Measurements from ENCODE around the gene AZIN2.
"Not testable (repeated sequence)": the region's sequence is repeated elsewhere in the genome, so short reads cannot be mapped to it uniquely, and the experiment has no call there.

The AZIN2 gene

DNA sequence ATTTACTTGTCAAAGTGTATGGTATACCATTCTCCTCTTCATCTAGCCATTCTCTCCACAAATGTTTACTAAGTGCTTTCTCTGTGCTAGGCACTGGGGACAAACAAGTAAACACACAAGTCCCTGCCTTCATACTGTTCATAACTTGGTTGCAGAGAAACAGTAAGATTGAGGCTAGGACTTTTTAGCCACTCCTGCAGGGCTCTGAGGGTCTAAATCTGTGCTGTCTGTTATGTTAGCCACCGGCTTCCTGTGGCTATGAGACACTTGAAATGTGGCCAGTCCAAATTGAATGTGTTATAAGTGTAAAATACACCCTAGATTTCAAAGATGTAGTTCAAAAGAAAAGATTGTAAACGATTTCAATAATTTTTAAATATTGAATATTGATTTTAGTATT, 50.2 kb downstream of the AZIN2 start:
- DNase-seq = no peak

DNA sequence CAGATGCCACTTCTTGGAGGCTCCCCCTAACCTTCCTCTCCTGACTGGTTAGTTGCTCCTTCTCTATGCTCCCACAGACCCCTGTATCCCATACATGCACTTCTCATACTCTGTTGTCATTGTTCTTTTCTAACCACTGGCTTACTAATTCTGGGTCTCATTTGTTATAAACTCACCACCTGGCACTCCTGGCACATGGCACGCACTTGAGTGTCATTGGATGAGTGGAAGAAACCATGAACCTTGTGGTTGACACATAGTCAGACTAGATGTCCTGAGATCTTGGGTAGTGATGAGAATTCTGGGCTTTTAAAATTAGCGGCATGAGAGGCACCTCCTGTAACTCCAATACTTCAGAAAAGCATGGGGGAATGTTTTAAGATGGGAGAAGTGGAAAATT, 51.6 kb downstream of the AZIN2 start:
- no peak for DNase-seq

DNA sequence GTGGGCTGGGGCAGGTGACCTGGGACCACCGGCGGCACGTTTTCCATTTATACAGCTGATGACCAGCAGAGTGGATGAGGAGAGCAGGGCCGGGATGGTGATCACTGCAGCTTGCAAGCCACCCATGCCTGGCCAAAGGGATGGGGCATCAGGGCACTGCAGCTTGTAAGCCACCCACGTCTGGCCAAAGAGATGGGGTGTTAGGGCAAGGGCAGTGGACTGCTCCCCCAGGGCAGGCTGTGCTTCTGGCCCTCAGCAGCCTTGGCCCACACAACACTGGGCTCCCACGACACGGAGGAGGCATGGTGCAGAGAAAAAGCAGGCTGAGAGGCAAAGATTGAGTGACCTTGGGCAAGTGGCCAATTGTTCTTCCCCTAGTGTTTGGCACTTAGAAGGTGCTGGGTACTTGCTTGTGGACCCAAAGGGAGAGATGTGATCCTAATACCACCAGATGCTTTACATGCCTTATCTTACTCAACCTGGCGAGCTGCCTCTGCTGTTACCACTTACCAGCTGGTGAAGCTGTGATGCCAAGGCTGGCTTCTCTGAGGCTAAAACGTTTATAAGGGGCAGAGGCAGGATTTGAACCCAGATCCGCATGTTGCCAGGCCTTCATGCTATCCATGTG, 52.6 kb downstream of the AZIN2 start:
- no peak for DNase-seq

DNA sequence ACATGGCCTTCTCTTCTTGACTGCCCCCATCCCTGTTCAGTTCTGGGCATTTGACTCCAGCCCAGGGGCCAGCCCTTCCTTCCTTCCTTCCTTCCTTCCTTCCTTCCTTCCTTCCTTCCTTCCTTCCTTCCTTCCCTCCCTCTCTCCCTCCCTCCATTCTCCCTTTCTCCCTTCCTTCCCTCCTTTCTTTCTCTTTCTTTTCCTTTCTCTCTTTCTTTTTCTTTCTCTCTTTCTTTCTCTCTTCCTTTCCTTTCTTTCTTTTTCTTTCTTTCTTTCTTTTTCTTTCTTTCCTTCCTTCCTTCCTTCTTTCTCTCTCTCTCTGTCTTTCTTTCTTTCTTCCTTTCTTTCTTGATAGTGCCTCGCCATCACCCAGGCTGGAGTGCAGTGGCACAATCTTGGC, 55.1 kb downstream of the AZIN2 start:
- not testable (repeated sequence) for DNase-seq

DNA sequence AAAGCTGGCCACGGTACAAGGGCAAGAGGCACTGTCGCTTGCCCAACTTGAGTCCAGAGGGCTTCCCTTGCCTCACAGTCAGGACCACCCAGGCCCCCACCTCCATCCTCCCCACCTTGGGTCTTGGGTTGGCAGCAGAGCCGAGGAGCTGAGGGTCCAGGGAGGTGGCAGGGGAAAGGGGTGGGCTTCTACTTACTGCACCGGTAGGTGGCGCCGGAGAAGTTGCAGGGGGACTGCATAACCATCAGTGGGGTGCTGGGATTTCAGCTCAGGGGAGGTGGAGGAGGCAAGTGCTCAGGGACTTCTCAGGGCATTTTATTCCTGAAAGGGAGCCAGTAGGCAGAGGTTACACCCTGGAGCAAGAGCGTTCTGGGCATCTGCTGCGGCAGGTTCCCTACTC, 56.8 kb downstream of the AZIN2 start:
- no peak for DNase-seq

DNA sequence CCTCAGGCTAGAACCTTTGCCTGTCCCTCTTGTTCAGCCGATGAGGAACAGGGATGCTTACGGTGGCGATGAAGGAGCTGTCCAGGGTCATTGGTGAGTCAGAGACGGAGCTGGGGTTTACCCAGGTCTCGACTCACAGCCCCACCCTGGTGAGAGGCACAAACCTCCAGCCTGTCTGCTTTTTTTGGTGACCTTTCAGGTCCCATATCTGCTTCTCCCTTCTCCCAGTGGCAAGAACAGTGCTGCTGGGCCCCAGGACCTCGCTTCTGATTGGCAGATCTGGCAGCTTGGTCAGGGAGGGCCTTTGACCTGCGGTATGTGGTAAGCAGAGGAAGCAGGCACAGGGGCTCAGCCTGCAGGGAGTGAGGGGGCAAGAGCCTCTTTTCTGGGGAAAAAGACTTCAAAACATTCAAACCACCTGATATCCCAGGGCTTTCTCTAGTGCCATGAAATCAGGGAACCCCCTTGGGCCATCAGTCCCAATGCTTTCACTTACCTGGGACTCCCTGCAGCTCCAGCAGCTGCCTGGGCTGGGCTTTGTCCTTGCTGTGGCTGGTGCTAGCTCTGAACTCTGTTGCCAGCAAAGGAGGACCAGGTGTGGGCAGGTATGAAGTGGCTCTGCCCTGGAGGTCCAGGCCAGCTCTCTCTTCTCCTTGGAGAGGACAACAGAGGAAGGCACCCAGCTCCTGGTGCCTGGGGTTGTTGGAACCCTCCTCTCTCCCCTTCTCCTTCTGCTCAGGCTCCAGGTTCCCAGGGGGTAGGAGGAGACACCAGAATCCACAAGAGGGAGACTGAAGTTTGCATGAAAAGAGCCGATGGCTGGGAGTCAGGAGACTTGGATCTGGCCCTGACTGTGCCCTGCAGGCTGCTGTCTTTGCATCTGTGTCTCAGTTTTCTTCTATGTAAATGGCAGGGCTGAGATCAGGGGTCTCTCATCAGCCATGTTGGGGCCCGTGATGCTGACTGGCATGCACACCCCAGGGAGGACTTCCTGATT, 59.5 kb downstream of the AZIN2 start:
- peak; percentile 29 for DNase-seq

DNA sequence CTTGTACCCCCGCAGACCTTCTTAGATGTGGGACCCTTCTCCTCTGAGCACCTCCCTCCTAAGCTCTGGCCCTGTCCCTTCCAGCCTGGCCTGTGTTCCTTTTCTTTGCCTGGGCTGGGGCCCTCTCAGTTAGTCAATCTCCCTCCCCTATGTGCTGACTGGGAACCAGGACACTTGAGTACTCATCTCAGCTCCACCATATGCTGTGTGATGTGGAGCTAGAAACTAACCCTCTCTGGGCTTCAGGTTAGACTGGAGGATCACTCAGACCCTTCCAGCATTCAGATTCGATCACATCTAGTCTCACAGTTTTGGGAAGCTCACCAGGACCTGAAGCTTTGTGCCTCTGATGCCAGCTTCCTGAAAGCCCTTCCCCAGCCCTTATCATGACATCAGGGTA, 60.3 kb downstream of the AZIN2 start:
- DNase-seq = no peak

DNA sequence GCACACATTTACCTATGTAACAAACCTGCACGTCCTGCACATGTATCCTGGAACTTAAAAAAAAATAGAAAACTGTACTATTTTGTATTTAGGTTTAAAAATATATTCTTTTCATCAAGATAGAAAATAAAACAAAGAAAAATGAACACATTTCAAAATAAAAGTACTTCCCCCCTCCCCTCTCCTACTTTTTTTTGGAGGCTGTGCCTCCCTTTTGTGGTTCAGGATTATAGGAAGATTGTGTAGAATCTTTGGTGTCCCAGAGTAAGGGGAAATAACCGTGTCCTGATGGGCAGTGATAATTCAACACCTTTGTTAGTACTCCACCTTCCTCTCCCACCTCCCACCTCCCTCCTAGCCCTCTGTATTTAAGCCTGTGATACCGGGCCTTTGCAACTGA, 60.8 kb downstream of the AZIN2 start:
- no peak for DNase-seq

DNA sequence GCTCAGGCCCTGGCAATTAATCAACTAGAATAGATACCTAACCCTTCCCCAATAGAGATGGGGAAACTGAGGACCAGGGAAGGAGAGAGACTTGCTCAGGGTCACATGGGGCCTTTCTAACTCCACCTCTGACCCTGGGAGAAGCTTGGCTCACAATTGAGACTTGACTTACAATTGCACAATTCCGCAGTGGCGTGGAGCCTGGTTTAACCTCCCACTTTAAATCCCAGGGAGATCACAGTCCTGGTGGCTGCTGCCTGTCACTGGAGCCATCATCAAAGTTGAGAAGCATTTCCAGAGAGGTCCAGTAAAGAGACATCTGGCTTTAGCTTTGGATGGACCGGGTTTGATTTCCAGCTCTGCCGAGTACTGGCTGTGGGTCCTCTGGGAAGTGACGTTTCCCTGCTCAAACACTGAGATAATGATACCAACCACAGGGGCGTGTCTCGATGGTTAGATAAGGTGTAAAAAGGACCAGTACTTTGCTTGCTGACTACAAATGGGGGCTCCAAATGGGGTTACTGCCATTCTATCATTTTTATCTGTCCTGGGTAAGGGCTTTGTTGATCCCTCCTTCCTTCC, 61.6 kb downstream of the AZIN2 start:
- DNase-seq = no peak

DNA sequence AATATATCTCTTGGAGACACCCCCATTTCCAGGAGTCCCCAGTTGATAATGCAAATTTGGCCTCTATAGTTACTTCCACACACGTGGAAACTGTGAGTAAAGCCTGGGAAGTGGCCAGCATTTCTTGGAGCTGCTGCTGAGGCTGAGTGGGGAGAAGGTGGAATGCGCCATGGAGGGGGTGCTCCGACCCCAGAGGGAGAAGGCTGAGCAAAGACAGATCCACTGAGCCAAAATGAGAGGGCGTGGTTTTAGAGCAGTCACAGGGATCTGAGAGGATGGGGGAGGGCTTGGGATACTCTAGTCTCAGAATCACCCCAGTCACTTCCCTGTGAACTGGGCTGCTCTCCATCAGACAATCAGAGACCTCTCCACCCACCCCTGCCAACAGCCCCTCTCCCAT, 62.2 kb downstream of the AZIN2 start:
- no peak for DNase-seq

DNA sequence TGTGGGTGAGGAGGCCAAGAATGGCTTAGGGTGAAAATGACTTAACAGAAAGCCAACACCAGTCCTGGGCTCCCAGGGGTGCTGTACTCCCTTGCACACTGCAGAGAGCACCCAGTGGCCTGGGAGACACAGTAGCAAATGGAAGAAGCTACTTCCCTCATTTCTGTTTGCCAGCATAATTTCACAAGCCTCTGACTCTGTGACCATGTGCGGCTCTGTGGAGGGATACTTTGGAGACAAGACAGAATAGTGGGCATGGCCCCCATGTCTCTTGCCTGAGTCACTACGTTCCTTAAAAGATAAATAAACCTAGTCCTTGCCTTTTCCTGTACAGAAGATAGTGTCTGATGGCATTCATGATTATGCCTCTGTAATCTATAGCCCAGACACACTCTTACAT, 62.7 kb downstream of the AZIN2 start:
- no peak for DNase-seq

DNA sequence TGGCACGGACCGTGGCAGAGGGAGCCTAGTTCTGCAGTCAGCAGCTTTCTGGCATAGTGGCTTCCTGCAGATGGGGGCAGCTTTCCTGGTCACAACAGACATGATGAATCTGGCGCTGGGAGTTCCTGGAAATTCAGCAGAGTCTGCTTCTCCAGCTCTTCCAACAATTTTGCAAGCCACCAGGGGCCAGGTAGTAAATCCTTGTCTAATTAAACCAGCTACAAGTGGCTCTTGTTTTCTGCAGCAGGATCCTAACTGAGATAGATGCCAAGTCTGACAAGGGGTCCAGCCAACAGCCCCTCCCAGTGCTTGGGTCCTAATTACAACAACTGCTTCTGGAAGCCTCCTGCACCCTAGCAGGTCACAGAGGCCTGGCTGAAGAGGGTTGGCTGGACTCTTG, 65.0 kb downstream of the AZIN2 start:
- DNase-seq = no peak

DNA sequence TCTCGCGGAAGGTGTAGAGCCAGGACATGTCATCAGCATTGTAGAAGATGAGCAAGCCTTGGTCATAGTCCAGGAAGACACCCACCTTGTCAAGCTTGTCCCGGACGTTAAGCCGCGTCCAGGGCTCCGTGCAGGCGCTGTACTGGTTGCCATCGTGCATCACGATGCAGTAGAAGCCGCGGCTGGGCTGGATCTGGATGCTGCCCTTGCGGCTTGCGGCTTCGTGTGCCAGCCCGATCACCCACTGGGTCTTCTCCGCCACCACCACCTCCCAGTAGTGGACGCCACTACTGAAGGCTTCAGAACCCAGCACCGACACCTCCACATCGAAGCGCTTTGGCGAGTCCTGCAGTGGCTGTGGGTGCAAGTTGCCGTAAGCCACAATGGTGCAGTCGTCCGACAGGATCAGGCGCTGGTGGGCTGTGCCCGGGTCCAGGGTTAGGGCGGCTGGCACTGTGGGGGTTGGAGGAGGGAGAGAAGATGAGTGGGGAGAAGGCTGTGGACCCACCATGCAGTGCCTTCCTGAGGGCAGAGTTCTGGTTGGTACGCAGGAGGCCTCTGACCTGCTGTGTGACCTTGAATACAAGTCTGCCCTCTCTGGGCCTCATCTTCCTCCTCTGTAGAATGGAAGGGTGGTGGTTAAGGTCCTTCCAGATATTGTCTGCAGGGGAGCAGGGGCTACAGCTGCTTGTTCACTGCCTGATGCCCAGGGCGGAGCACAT, 66.5 kb downstream of the AZIN2 start:
- no peak for DNase-seq

DNA sequence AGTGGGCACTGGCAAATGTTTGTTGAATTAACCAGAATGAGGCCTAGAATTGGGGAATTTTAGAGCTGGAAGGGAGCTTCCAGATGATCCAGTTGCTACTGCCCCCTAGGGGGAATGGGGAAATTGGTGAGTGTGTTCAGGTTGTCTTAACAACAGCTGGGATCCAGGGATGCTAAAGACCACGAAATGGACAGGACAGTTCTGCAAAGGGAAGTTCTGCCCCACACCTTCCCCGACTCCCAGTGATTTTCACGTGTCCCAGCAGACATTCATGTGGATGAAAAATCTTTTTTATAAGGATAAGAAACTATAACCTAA, 67.0 kb downstream of the AZIN2 start:
- no peak for DNase-seq

DNA sequence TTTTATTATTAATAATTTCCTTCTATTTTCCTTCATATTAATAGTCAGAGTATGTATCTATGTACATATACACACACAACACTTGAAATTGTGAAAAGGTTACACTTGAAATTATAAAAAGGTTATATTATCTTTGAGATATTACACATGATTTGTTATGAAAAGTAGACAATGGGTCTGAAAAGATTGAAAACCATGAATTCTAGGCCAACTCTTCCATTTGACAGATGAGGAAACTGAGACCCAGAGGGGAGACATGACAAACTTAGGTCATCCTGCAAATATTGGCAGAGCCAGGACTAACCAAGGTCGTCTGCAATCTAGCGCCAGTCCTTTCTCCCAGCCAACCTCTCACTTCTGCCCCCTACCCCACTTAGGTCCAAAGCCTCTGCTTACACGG, 67.7 kb downstream of the AZIN2 start:
- DNase-seq = no peak

DNA sequence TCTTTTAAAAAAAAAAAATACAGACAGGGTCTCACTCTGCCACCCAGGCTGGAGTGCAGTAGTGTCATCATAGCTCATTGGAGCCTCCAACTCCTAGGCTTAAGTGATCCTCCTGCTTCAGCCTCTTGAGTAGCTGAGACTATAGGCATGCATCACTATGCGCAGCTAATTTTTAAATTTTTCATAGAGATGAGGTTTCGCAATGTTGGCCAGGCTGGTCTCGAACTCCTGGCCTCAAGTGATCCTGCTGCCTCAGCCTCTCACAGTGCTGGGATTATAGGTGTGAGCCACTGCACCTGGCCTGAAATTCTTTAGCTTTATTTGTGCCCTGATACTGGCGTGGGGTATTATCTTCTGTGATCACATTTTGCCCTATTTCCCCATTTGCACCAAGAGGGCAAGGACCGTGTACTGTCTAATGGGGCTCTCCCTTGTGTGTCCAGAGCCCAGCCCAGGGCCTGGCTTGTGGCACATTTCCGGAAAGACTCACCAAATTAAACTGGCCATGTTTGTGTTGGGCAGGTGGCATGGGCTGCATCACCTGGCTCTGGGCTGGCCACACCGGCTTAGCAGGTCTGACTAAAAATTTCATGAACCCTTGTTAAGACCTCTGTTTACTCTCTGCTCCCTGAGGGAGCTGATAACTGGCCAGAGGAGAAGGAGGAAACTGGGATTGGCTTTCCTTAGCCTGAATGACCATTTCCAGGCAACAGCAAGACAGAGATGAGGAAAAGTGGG, 68.7 kb downstream of the AZIN2 start:
- no peak for DNase-seq

DNA sequence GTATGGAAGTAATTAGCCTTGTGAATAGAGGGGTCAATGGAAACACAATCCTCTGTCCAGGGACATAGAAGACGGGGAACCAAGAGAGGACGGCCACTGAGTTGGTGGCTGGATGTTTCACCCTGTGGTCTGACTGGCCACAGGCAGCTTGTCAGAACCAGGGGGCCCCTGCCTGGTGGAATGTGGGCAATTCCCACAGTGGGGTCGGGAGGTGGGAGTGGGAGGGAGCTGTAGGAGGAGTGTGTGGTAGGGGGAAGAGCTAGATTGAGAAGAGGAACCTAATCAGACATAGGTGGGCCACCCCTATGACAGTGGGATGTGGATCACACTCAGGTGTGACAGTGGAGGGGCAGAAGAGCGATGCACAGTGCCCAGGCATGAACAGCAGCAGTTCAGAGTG, 69.6 kb downstream of the AZIN2 start:
- DNase-seq = no peak

DNA sequence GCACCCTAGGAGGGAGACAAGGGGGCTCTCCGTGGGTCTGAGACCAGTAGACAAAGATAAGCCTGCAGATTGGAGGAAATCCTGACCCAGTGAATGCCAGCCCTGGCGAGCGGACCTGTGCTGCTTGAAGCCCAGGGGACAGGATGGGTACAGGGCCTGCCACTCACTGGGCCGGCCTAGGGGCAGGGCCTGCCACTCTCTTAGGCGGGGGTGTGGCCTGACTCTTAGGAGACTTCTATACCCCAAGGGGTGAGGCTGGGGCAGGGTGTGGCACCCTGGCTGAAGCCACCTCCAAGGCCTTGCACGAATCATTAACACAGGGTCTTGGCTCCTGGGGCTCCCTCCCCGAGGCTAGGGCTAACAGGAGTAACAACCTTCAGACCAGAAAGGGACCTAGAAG, 70.2 kb downstream of the AZIN2 start:
- no peak for DNase-seq

DNA sequence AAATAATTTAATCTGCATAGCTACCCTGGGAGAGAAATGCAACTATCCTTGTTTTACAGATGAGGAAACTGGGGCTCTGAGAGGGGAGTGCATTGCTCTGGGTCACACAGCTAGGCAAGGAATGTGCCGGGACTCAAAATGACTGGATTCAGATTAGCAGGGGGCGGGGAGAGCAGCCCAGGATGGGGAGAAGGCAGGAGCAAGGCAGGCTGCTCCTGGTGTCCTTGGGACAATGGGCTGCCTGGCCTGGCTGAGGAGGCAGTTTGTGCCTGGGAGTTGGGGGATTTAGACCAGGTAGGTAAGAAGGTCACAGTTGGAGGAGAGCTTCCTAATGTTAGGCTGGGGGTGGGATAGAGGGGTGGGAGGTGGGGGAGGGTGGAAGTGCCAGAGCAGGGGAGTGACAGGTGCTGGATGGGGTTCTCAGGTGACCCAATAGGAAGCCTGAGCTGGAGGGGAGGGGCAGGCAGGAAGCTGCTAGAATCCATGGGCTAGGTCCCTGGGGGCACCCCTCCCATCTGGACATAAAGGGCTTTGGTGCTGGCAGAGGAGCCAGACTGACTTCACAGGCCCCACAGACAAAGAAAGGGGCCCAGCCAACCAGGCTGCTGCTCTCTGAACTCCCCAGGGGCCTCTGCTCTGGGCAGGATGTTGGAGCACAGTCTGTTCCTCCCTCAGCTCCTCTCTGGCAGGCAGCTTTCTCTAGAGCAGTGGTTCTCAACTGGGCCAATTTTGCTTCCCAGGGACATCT, 71.9 kb downstream of the AZIN2 start:
- peak; percentile 98 for DNase-seq

DNA sequence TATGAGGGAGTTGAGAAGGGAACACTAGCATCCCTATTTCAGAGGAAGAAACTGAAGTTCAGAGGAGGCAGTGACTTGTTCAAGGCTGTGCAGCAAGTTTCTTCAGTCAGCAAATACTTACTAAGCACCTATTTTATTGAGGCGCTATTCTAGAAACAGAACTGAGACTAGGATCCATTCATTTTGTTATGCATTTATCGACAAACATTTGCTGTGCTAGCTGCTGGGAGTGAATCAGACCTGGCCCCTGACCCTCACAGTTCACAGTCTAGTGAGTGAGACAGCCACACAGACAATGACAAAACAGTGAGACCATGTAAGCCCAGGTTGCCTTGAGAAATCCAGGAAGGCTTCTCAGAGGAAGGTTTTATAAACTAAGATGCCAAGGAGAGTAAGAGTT, 72.7 kb downstream of the AZIN2 start:
- no peak for DNase-seq

DNA sequence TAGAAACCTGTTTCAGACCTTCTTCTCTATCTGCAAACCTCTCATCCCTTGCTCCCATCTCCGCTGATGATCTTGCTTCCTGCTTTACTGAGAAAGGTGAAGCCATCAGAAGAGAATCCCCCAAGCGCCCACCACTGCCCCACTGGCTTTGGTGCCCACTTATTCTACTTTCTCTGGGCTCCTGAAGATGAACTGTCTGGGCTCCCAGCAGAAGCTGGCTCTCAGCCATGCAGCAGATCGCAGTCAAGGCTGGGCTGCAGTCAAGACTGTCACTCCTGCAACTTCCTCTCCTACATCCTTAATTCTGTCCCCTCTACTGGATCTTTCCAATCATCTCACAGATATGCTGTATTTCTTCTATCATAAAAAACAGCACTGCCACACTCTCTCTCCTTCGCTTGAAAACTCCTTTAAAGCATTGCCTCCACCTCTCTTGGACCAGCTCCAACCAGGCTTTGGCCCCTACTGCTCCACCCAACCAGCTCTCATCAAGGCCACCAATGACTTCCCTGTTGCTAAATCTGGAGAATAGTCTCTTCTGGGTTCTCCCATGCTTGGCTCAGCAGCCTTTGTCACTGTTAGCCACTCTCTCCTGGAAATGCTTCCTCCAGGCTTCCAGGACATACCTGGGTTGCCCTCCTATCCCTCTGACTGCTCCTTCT, 75.1 kb downstream of the AZIN2 start:
- no peak for DNase-seq

DNA sequence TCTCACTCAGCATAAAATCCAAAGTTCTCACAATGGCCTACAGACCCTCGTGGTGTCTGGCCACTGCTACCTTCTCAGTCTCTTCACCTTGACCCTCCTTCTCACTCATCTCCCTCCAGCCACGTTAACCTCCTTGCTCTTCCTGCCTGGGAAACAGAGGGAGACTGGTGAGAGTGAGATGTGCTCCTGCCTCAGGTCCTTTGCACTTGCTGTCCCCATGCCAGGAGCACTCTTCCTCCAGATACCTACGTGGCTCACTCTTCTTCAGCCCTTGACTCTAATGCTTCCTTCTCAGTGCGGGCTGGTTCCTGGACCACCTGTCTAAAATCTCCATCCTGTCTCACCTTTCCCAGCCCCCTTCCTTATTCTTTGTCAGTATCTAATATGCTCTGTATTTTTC, 76.2 kb downstream of the AZIN2 start:
- no peak for DNase-seq

Measured in NCI-H2171 (cell line).